ENCODE results near the gene VKORC1.
"Not testable (repeated sequence)": the region's sequence is repeated elsewhere in the genome, so short reads cannot be mapped to it uniquely, and the experiment has no call there.

The VKORC1 gene

DNA sequence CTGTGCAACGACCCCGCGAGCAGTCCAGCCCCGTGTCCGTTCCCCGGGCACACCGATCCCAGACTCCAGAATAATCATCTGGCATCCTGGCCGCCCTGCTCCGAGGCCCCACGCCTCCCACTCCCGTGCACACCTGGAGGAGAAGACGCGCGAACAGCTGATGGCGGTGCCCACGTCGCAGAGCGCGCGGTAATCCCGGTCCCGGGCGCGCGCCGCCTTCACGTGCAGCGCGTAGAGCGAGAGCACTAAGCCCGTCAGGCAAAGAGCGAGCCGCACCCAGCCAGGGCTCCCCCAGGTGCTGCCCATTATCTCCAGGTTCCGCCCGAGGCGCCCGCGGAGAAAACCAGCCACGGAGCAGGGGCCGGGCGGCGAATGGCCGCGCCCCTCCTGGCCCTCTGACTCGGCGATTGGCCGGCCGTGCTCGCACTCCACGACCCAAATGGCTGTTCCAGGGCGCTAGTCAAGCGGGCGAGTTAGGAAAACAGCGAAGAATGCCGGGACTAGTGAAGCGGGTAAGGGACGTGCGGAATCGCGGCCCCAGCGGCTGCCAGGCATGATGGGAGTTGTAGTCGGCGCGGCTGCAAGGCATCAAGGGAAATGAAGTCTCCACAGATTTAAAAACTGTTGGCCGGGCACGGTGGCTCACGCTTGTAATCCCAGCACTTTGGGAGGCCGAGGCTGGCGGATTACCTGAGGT is at the start of gene VKORC1:
VKORC1 (minus strand) TSS at position 374 of the 697 bp plus-strand sequence; CDS start at position 306, 68 bp downstream.
- peak; percentile 92 for DNase-seq

DNA sequence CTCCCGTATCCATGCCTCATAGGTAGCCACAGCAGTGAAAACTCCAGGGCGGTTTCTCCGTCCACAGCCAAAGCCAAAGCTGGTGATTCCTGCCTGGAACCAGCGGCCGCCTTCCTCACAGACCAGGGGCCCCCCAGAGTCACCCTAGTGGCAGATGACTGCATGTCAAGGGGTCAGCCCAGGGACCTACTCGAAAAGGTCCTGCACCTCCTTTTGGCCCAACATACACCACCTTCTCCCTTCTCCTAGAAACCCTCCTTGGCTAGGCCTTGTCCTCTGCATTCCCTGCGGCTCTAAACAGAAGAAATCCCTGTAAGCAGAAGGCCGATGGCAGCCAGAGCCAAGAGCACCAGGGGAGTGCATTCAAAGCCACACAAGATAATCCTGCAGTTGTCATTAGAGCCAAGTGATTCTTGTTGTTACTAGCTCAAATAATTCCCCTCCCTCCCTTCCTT is 49.1 kb upstream of the VKORC1 start:
- no peak for DNase-seq

DNA sequence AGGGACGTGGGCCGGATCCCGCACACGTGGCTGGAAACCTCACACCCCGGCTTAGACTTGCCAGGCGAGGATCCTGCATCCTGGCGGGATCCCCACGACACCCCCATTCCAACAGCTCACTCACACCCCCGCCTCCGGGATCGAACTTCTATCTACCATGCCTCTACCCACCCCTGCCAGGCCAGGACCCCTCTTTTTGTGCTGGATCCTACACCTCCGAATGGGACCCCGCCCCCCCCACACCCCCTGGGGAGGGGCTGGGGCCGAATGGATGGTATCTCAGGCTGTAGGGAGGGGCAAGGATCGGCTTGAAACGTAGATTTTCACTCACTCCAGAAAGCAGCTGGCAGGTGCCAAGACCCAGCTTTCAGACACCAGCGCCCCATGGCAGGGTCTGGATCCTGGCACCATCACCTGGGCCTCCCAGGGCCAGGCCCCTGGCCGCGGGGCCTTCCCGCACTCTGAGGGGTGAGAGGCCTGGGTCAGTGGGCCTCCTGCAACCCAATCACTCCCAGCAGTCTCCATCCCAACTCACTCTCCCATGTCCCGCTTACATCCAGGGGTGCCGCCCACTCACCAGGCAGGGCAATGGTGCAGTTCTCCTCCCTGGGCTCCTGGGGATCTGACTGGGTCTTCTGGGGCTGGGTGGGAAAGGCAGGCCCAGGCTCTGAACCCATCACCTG is 48.6 kb upstream of the VKORC1 start:
- DNase-seq = no peak

DNA sequence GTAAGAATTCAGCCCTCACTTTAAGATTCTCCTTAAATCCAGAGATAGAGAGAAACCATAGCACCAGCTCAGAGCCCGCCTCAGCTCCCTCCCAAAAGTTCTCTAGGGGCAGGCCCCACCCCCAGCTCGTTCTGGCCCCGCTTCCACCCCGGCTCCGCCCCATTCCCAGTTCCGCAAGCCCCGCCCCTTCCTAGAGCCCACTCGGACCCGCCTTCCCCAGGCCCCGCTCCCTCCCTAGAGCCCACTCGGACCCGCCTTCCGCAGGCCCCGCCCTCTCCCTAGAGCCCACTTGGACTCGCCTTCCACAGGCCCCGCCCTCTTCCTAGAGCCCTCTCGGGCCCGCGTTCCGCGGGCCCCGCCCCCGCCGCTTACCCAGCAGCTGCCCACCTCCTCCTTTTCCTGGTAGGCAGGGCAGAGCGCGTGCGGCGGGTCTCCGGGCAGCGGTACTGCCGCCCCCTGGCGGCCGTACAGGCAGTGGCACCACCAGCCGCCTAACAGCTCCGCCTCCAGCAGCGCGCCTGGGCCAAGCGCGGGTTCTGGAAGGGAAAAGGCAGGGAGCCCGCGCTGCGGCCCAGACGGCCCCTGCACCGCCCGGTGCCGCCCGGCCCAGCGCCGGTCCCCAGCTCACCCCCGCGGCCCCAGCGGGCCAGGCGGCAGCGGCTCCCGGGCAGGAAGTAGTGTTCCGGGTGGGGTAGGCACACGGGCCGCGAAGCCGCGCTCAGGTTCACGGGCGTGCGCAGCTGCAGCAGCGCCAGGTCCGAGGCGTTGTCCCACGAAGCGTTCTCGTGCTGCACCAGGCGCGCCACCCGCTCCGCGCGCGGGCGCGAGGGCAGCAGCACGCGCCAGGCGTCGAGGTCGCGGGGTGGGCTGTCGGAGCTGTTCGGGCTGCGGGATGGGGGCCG is 47.8 kb upstream of the VKORC1 start:
- DNase-seq = peak; percentile 98

DNA sequence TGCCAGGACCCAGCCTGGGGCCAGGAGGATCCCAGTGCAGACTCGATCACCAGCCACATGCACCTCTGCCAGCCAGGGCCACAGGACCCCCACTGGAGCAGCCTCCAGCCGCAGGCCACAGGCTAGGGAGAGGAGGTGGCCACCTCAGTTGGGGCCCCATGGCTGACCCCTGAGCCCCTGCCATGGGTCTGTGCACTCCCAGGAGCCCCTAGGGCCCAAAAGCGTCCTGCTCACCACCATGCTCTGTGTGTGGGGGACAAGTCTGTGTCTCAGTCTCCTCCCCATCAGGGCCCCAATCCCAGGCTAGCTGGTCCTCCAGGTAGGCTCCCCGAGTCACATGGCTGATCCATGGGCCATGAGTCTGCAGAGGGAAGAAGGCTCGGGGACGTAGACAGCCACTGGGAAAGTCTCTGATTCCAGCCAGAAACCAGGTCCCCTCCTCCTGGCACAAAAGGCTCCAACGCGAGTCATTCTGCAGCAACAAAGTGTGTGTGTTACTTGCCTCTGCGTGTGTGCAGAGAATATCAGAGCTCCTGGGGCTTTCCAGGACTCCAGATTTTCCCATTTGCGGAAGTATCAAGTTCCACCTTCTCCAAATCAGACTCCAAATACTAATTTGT is 47.0 kb upstream of the VKORC1 start:
- DNase-seq = peak; percentile 6

DNA sequence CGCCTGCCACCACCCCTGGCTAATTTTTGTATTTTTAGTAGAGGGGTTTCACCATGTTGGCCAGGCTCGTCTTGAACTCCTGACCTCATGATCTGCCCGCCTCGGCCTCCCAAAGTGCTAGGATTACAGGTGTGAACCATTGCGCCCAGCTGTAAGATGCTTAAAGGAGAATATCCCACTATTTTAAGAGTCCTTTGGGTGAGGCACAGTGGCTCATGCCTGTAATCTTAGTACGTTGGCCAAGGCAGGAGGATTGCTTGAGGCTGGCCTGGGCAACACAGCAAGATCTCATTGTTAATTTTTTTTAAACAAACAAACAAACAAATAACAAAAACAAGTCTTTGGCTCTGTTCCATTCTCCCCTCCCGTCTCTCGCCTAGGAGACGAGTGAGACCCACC is 46.5 kb upstream of the VKORC1 start:
- not testable (repeated sequence) for DNase-seq

DNA sequence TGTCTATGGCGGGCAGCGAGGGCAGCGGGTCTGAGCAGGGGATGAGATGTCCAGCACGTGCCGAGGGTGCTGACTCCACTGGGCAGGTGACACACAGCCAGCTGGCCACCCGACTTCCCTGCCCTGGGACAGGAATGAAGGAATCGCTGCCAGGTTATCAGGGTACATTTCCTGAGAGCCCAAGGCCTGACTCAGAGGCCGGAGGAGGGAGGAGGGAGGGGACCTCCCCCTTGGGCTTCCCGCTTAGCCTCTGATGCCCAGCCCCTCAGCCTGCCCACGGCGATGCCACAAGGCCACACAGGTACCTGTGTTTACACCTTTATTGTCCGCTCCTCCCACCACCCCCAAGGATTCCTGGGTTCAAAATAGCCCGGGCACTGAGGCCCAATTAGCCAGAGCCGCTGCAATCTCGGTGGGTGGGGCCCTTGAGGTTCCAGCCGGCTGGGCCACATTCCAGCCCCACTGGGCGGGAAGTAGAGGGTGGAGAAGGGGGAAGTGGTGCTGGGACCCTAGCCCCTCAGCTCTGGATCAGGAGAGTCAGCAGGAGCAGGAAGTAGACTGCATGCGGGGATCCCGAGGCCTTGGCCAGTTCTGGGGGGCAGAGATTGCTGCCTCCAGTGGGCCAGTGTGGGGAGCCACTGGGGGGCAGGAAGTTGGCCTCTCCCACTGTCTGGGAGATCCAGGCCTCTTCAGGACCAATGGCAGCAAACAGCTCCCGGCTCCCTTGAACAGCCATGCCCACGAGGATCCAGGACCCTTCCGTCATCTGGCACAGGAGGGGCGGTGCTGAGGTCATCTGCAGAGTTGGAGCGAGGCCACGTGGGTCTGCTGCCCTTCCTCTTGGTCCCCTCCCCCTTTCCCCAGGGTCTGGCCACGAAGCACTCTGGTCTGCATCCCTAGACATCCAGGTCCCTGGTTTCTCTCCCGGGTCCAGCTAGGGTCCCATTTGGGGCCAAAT is 44.3 kb upstream of the VKORC1 start:
- no peak for DNase-seq

DNA sequence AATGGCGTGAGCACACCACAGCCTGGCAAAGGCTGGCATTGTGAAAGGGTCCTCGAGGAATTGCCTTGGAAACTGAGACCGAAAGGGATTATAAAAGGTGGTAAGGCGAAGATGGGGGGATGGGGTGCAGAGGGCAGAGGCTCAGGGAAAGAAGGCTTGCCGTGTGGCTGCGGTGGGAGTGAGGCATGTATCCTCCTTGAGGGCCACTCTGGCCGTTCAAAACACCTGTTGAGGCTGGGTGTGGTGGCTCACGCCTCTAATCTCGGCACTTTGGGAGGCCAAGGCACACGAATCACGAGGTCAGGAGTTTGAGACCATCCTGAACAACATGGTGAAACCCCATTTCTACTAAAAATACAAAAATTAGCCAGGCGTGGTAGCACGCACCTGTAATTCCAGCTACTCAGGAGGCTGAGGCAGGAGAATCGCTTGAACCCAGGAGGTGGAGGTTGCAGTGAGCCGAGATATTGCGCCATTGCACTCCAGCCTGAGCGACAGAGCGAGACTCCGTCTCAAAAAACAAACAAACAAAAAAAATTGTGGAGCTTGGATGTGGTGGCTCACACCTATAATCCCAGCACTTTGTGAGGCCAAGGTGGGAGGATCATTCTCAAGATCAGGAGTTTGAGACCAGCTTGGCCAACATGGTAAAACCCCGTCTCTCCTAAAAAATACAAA is 42.4 kb upstream of the VKORC1 start:
- not testable (repeated sequence) for DNase-seq

DNA sequence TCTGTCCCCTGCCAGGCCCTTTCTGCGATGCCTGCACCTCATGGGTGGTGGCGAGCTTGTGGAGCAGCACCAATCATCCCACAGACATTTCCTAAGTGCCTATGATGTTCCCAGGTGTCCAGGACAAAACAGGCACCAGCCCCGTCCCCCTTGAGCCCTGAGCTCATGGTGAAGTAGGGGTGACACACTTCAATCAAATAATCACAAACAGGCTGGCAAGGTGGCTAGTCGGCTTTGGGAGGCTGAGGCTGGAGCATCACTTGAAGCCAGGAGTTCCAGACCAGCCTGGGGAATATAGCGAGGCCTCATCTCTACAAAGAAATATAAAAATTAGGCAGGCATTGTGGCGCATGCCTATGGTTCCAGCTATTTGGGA is 41.7 kb upstream of the VKORC1 start:
- no peak for DNase-seq

DNA sequence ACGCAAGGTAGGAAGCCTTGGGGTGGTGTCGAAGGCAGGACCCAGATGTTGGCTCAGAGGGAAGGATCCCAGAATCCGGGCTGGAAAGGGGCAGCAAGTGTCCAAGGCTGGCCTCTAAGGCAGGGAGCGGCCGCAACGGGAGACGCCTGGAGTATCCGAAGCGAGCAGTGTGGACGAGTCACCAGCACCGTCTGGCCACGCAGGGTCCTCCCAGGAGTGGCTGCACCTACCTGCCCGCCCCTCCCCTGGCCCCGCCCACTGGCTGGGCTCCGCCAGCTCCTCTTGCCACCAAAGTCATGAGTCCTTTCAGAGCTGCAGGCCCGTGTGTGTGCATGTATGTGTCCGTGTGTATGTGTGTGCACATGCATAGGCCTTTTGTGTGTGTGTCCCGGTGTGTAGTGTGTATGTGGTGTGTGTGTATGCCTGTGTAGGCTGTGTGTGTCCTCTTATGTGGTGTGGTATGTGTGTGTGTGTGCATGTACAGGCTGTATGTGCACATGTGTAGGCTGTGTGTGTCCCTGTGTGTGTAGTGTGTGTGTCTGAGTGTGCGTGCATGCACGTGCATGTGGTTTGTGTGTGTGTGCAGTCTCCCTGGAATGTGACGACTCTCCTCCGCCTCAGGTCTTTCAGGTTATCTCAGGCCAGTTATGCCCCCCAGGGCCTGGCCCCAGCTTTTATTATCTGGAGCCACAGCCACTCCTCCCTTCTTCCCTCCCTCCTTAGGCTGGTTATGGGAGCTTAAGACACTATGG is 41.1 kb upstream of the VKORC1 start, which contains the start of gene PRSS8:
PRSS8 (minus strand) TSS at position 193 of the 752 bp plus-strand sequence. CDS start 229 bp downstream, outside the sequence.
- DNase-seq = no peak

DNA sequence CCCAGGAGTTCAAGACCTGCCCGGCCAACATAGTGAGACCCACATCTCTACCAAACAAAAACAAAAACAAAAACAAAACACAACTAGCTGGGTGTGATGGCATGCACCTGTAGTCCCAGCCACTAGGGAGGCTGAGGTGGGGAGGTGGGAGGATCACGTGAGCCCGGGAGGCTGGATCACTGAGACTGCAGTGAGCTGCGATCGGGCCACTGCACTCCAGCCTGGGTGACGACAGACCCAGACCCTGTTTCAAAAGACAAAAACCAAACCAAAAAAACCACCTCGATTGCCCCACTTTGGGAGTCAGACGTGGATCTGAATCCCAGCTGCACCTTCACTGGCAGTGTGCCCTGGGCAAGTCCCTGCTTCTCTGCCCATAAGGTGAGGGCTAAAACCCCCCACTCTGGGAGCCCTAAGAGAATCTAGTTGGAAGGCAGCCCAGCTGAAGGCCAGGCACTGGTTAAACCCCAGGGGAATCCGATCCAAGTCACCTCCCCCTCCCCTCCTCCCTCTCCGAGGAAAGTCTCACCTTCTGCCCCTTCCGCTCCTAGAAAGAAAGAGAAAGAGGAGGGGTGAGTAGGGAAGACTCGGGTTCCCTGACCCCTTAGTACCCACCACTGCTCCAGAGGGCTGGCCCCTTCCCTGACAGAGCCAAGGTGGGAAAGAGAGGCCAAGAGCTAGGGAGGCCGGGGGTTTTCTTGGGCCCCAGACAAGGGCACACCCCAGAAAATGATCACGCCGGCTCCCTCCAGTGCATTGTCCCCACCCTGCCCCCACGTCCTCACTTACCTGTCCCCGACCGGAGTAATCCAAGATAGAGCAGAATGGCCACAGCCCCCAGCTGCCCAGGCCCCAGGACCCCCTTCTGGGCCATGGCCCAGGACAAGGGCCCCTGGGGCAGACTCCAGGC is 40.3 kb upstream of the VKORC1 start:
- DNase-seq = no peak

DNA sequence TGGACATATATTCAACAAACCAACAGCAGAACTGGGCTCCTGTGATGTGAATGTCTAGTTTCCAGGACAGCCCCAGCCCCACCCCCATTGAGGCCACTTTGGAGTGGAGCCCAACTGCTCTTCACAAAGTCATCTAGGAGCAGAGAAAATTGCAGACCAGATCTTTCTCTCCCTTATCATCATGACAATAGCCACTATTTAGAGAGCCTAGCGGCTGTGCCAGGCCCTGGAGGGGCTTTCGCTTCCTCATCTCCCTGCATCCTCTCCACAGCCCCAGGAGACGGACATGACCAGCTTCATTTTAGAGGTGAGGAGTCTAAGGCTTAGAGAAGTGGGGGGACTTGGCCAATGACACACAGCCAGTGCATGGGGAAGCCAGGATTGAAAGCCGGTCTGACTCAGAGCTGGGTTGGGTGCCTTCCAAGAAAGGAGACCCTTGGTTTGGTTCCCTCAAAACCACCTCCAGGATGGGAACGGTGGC is 39.5 kb upstream of the VKORC1 start:
- DNase-seq = no peak

DNA sequence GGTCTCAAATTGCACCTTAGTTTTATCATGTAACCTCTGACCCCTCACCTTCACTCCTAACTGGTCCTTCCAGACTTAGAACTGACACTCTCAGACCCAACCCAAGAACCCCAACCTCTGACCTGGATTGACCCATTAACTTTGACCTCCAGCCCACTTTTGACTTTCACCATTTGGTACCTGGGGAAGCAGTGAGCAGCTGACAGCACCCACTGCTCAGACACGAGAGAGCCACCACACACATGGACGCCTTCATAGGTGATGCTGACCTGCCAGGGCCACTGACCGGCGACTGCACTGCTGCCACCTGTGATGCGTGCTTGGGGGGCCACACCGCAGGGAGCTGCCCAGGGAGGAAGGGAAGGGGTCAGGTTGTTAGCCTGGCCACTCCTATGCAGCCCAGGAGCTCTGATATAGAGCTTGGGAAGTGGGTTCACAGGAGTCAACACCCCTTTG is 38.5 kb upstream of the VKORC1 start:
- DNase-seq = no peak

DNA sequence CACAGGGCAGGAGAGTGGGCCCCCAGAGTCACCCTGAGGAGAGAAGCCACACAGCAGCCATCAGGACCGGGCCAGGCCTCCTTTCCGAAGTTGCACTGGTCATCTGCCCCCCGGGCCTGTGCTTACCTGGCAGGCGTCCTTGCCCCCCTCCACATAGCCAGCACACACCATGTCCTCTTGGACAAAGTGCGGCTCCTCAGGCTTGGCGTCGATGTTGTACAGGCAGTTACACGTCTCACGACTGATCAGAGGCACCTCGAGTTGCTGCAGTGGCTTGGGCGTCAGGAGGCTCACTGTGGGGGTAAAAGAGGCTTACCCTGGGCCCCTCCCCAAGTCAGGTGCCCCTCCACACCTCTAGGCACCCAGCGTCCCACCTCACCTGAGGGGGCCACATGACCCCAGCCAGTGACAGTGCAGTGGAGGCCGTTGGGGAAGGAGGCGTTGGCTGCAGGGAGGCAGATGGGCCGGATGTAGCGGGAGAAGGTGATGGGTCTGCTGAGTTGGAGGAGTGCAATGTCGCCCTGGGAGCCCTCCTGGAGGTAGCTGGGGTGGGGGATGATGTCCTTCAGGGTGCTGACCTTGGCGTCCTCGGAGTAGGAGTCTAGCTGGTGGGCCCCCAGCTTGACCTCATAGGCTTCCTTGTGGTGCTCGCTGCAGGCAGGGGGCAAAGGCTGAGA is 37.8 kb upstream of the VKORC1 start:
- DNase-seq = no peak

DNA sequence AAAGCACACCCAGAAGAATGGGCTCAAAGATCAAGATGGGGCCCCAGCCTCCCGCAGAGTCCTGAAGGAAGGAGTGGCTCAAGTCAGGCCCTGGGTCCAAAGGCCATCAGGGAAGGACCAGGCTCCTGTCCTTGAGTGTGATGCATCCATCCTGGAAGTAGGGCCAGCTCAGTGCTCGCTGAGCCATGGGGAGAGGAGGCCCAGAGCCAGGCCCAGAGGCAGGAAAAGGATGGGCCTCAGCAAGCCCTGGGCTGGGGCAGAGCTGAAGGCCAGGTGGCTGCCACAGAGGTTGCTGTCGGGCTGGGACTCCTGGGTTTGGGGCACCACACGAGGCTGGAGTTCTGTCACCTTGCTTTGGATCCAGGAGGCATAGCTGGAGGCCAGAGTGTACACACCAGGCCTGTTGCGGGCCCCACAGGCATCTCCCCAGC is 37.3 kb upstream of the VKORC1 start:
- no peak for DNase-seq

DNA sequence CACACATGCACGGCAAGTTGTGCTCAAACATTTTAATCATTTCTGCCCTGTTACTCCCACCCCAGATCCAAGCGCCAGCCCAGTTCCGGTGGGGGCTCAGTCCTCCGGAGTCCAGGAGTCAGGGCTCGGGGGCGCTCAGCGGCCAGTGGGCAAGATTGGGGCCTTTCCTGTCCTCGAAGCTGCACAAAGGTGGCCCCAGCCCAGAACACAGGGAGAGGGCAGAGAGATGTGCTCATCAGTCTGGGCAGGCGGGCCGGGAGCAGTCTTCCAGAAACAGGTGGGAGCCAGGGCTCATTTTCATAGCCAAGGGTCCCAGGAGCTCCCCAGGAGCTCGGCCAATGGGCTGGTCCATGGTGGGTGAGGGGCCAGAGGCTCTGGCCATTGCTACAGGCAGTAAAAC is 36.8 kb upstream of the VKORC1 start:
- no peak for DNase-seq

DNA sequence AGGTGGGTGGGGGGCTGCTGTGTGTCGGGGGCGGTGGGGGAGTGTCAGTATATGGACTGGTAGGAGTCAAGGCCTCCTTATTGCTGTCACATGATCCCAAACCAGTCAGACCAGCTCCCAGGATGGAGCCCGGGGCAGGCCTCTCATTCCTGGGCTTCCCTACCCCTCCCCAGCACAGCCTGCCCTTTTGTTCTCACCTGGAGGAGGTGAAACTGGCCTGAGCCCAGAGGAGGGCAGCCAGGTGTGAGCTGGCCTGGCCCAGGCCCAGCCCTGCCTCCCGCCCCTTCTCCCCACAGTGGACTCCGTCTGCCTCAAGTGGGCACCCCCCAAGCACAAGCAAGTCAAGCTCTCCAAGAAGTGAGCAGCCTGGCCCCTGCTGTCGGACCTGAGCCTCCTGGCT is 36.3 kb upstream of the VKORC1 start:
- no peak for DNase-seq

DNA sequence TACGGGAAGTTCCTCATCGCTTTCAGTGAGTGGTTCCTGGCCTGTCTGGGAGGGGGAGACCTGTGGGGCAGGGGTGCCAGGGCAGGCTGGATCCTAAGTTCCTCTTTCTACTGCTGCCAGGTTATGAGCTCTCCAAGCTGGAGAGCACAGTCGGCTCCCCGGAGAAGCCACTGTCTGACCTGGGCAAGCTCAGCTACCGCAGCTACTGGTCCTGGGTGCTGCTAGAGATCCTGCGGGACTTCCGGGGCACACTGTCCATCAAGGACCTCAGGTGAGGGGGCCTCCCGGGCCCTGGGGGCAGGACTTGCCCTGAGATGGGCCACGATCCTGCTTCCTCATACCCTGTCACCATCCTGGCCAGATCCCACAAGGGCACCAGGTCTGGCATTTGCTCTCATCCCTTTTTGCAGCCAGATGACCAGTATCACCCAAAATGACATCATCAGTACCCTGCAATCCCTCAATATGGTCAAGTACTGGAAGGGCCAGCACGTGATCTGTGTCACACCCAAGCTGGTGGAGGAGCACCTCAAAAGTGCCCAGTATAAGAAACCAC is 35.8 kb upstream of the VKORC1 start:
- DNase-seq = no peak

Data from stimulated activated CD4-positive, alpha-beta T cell treated with anti-CD3 and anti-CD28 coated beads, Interleukin-4, amount 100 ng/mL, for 24 hours (primary cell).